Osteoblast (primary cell): ENCODE data around the gene FARS2. TPM values are rescaled to one million over a fixed set of nuclear protein-coding genes. Genes with fewer than 3 reads are reported as not detected.

Experiments used
- DNase-seq: peaks from one replicate; pipeline ENCODE4 v3.0.0; 2011; ENCODE audit warnings: low spot score, mixed read lengths; ENCODE audit not compliant: insufficient read length; ENCODE audit errors: missing footprints
- H2AFZ ChIP-seq: 2 replicates; pipeline ENCODE4 v1.6.0; 2011; ENCODE audit warnings: mild to moderate bottlenecking, low read length
- H3K27ac ChIP-seq: 2 replicates; pipeline ENCODE4 v1.5.1; 2011; ENCODE audit warnings: mild to moderate bottlenecking, low read depth, low read length, moderate library complexity
- H3K27me3 ChIP-seq: 2 replicates; pipeline ENCODE4 v1.6.0; 2012; ENCODE audit warnings: mild to moderate bottlenecking, control low read depth, inconsistent platforms, low read length, moderate library complexity; ENCODE audit not compliant: insufficient read depth
- H3K36me3 ChIP-seq: 2 replicates; pipeline ENCODE4 v1.5.1; 2011; ENCODE audit warnings: mild to moderate bottlenecking, low read length, control low read depth, moderate library complexity; ENCODE audit not compliant: insufficient read depth
- H3K4me1 ChIP-seq: 2 replicates; pipeline ENCODE4 v1.5.1; 2011; ENCODE audit warnings: mild to moderate bottlenecking, low read length, control low read depth, moderate library complexity; ENCODE audit not compliant: insufficient read depth
- H3K4me2 ChIP-seq: 2 replicates; pipeline ENCODE4 v1.6.0; 2011; ENCODE audit warnings: mild to moderate bottlenecking, low read length; ENCODE audit not compliant: insufficient read depth
- H3K4me3 ChIP-seq: fragments of 200-600 bp; sonication (generic); 3 replicates; pipeline ENCODE4 v1.5.1; 2012; ENCODE audit warnings: mild to moderate bottlenecking, low read length, inconsistent platforms; ENCODE audit not compliant: insufficient read depth
- H3K79me2 ChIP-seq: 2 replicates; pipeline ENCODE4 v1.6.0; 2012; ENCODE audit warnings: mild to moderate bottlenecking, low read length, control low read depth, inconsistent platforms; ENCODE audit not compliant: insufficient read depth
- H3K9me3 ChIP-seq: 2 replicates; pipeline ENCODE4 v1.5.1; 2011; ENCODE audit warnings: low read depth, low read length, control low read depth
- H4K20me1 ChIP-seq: 2 replicates; pipeline ENCODE4 v1.6.0; 2012; ENCODE audit warnings: mild to moderate bottlenecking, low read length, control low read depth; ENCODE audit not compliant: insufficient read depth
- total RNA-seq: library from RNA; depleted of rRNA; stranded (reverse); fragments of >200 nt; gene quantifications from 2 replicates; pipeline ENCODE4 v1.2.3, GENCODE V29; 2012
- TF ChIP-seq, protein P1 (sequence below): IDR thresholded peaks from 2 replicates; pipeline ENCODE4 v1.5.1; 2011; ENCODE audit warnings: mild to moderate bottlenecking, low read depth, low read length, moderate library complexity; ENCODE audit errors: extremely low read depth

The FARS2 gene
- total RNA-seq, 1 donor: 29.7 TPM

DNA sequence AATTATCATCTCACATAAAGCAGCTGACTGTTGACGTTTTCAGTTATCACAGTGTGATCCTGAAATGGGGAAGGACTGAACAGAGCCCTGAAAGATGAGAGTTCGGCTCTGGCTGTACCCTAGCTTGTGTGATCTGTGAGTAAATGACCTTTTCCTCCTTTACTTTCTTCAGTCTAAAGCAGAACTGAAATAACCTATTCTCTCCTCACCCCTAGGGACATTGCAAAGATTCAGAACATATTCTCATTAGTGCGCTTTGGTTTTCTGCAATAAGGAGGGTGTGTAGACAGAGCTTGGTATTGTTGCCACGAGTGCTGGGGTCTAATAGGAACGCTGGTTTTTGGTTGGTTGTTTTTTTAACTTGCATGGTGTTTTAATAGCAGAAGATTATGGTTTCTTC lies 16.7 kb downstream of the FARS2 start:
- DNase-seq: peak; percentile 17
- Histone ChIP-seq H3K4me1 (no peaks in the 10 kb centered on the region), H3K9me3 (no peaks in the 10 kb centered on the region), H3K27me3 (no peaks in the 10 kb centered on the region), H3K4me3 (no peak overlapping the region), H2AFZ (no peak overlapping the region), H3K36me3 (no peaks in the 10 kb centered on the region), H3K4me2 (no peak overlapping the region), H3K79me2 (peaks cover 22% of the 10 kb centered on the region), H3K27ac (no peak overlapping the region), H4K20me1 (peaks cover 10% of the 10 kb centered on the region)
- TF ChIP-seq, protein P1, sequence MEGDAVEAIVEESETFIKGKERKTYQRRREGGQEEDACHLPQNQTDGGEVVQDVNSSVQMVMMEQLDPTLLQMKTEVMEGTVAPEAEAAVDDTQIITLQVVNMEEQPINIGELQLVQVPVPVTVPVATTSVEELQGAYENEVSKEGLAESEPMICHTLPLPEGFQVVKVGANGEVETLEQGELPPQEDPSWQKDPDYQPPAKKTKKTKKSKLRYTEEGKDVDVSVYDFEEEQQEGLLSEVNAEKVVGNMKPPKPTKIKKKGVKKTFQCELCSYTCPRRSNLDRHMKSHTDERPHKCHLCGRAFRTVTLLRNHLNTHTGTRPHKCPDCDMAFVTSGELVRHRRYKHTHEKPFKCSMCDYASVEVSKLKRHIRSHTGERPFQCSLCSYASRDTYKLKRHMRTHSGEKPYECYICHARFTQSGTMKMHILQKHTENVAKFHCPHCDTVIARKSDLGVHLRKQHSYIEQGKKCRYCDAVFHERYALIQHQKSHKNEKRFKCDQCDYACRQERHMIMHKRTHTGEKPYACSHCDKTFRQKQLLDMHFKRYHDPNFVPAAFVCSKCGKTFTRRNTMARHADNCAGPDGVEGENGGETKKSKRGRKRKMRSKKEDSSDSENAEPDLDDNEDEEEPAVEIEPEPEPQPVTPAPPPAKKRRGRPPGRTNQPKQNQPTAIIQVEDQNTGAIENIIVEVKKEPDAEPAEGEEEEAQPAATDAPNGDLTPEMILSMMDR: no peak

DNA sequence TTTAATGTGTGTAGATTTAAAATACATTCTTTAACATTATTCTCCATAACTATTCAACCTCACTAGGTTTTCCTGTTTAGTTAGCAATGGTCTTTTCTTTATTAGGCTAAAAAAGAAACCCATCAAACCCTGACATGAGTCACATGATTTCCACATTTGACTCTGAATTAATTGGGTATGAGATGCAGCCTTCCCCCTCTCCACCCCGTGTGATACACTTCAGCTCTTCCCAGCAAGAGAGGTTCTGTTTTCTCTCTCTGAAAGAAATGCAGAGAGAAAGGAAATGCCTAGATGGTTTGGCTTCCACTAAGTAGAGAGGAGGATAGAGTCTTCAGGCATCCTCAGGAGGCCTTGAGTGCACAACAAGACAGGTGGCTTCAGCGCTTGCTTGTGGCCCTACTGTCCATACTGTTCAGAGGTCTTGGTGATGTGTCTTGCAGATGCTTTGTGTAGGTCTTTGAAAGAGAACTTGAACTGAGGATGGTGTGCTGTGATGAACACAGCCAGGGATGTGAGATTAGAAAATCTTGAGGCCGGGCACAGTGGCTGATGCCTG lies 17.3 kb downstream of the FARS2 start:
- no peaks in the 10 kb centered on the region for H3K9me3 ChIP-seq
- H3K27ac ChIP-seq: no peak overlapping the region
- H3K27me3 ChIP-seq: no peaks in the 10 kb centered on the region
- no peaks in the 10 kb centered on the region for H3K4me1 ChIP-seq
- peaks cover 10% of the 10 kb centered on the region for H4K20me1 ChIP-seq
- H3K36me3 ChIP-seq: no peaks in the 10 kb centered on the region
- H3K4me3 ChIP-seq: no peak overlapping the region
- TF ChIP-seq, protein P1: no peak
- no peak overlapping the region for H2AFZ ChIP-seq
- H3K4me2 ChIP-seq: no peak overlapping the region
- peaks cover 22% of the 10 kb centered on the region for H3K79me2 ChIP-seq
- DNase-seq: no peak

DNA sequence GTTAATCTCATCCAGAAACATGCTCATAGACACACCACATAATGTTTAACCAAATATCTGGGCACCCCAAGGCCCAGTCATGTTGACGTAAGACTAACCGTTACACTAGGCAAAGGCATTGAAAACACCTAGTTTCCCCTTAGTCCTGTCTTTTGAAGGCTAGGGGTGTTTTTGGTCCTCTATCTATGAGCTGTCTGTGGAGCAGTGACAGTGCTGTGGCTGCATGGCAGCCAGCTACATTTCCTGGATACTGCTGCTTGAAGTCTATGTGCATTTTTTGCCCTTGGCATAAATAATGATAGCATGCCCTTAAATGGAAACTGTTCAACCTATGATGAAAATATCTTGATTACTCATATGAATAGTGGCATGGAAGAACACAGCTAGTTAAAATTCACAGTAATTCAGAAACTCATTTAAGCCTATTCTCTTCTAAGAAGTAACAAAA lies 18.6 kb downstream of the FARS2 start:
- H3K27me3 ChIP-seq: no peaks in the 10 kb centered on the region
- H3K27ac ChIP-seq: no peak overlapping the region
- TF ChIP-seq, protein P1: no peak
- no peak overlapping the region for H3K4me3 ChIP-seq
- no peak overlapping the region for H3K4me2 ChIP-seq
- no peaks in the 10 kb centered on the region for H3K9me3 ChIP-seq
- H3K79me2 ChIP-seq: peaks cover 15% of the 10 kb centered on the region
- H3K36me3 ChIP-seq: no peaks in the 10 kb centered on the region
- no peaks in the 10 kb centered on the region for H3K4me1 ChIP-seq
- peaks cover 10% of the 10 kb centered on the region for H4K20me1 ChIP-seq
- no peak for DNase-seq
- H2AFZ ChIP-seq: no peak overlapping the region

DNA sequence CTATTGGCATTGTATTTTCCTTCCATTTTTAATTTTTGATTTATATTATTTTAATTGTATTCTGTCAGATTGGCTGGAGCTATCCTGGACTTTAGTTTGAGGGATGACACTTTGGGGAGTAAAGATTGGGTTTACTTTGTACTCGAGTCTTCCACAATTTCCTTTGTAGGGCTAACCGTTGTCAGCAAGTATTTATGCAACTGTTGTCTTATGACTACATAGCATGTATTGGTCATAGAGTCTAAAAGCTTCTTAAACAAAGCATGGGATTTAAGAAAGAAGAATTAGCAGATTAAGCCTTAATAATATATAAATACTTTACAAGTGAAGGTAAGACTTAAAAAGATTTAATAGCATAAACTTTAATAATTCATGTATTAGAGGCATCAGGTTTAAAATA lies 19.6 kb downstream of the FARS2 start:
- Histone ChIP-seq H3K27me3 (no peaks in the 10 kb centered on the region), H3K36me3 (no peaks in the 10 kb centered on the region), H3K27ac (no peak overlapping the region), H4K20me1 (peaks cover 14% of the 10 kb centered on the region), H3K4me3 (no peak overlapping the region), H3K4me2 (no peak overlapping the region), H2AFZ (no peak overlapping the region), H3K79me2 (peaks cover 15% of the 10 kb centered on the region), H3K9me3 (no peaks in the 10 kb centered on the region), H3K4me1 (no peaks in the 10 kb centered on the region)
- TF ChIP-seq, protein P1: no peak
- DNase-seq: no peak
